ENCODE results near the gene SBF2. TPM values are rescaled to one million over a fixed set of nuclear protein-coding genes. Genes with fewer than 3 reads are reported as not detected.
"Not testable (repeated sequence)": the region's sequence is repeated elsewhere in the genome, so short reads cannot be mapped to it uniquely, and the experiment has no call there.

The SBF2 gene
- total RNA-seq, 4 donors from 2014 or later: 75.0 to 104 (median 86.9) TPM

GRCh38 chr11:10268746-10269488, 25.1 kb downstream of the SBF2 start:
- Histone ChIP-seq H3K9me3 (peaks cover 0 to 2% (median 0%) of the 10 kb centered on the region in 4 donors), H3K4me1 (peaks cover 0 to 16% (median 3%) of the 10 kb centered on the region in 4 donors), H3K4me3 (no peak overlapping the region), H3K36me3 (no peaks in the 10 kb centered on the region), H3K27me3 (no peaks in the 10 kb centered on the region), H3K27ac (no peak overlapping the region)
- 69 to 74% methylated on average over 5 of the region's 5 CpGs for WGBS, 2 donors
- DNase-seq (ENCODE audit: low spot score in 2 of 2): no peak
- no peak for TF ChIP-seq EP300 (IDR thresholded peaks at IDR 0.05)
- no peak for TF ChIP-seq POLR2A (IDR thresholded peaks at IDR 0.05)
- no peak for TF ChIP-seq CTCF (IDR thresholded peaks at IDR 0.05)

GRCh38 chr11:10267821-10268220, 26.2 kb downstream of the SBF2 start:
- WGBS, 2 donors: 44 to 50% methylated on average over 3 of the region's 3 CpGs
- TF ChIP-seq POLR2A (IDR thresholded peaks at IDR 0.05): no peak
- no peak for TF ChIP-seq CTCF (IDR thresholded peaks at IDR 0.05)
- no peak for TF ChIP-seq EP300 (IDR thresholded peaks at IDR 0.05)
- Histone ChIP-seq H3K4me1 (peaks cover 0 to 16% (median 0%) of the 10 kb centered on the region in 4 donors), H3K9me3 (peaks cover 0 to 2% (median 0%) of the 10 kb centered on the region in 4 donors), H3K27me3 (no peaks in the 10 kb centered on the region), H3K27ac (no peak overlapping the region), H3K4me3 (no peak overlapping the region), H3K36me3 (no peaks in the 10 kb centered on the region)
- DNase-seq (ENCODE audit: low spot score in 2 of 2): no peak

- WGBS, 2 donors: 78 to 100% methylated on average over 3 of the region's 3 CpGs
- TF ChIP-seq POLR2A (IDR thresholded peaks at IDR 0.05) (no peak), EP300 (IDR thresholded peaks at IDR 0.05) (no peak), CTCF (IDR thresholded peaks at IDR 0.05) (no peak)
Observed at GRCh38 chr11:10265936-10266335, 28.1 kb downstream of the SBF2 start.

GRCh38 chr11:10264716-10265115, 29.3 kb downstream of the SBF2 start:
- 94 to 98% methylated on average over 3 of the region's 3 CpGs for WGBS, 2 donors
- DNase-seq (ENCODE audit: low spot score in 2 of 2); H3K27ac ChIP-seq; H3K27me3 ChIP-seq; H3K9me3 ChIP-seq; H3K36me3 ChIP-seq; H3K4me3 ChIP-seq: not testable (repeated sequence)
- H3K4me1 ChIP-seq: peaks cover 0 to 16% (median 0%) of the 10 kb centered on the region in 4 donors

More at GRCh38 chr11:10265936-10266335, 28.1 kb downstream of the SBF2 start:
- no peaks in the 10 kb centered on the region for H3K36me3 ChIP-seq
- no peak overlapping the region for H3K27ac ChIP-seq
- H3K27me3 ChIP-seq: no peaks in the 10 kb centered on the region
- DNase-seq (ENCODE audit: low spot score in 2 of 2): no peak
- peaks cover 0 to 2% (median 0%) of the 10 kb centered on the region in 4 donors for H3K9me3 ChIP-seq
- no peak overlapping the region for H3K4me3 ChIP-seq
- peaks cover 0 to 16% (median 0%) of the 10 kb centered on the region in 4 donors for H3K4me1 ChIP-seq

- TF ChIP-seq POLR2A (IDR thresholded peaks at IDR 0.05) (no peak), CTCF (IDR thresholded peaks at IDR 0.05) (no peak)
- Histone ChIP-seq H3K4me3 (no peak overlapping the region), H3K27me3 (no peaks in the 10 kb centered on the region), H3K9me3 (peaks cover 0 to 2% (median 0%) of the 10 kb centered on the region in 4 donors), H3K4me1 (peaks cover 0 to 22% (median 2%) of the 10 kb centered on the region in 4 donors), H3K36me3 (no peaks in the 10 kb centered on the region), H3K27ac (no peak overlapping the region)
- no peak for DNase-seq (ENCODE audit: low spot score in 2 of 2)
Observed at GRCh38 chr11:10263929-10264328, 30.1 kb downstream of the SBF2 start.

All from tibial nerve (tissue), 4 donors.